Chondrocyte (in vitro differentiated cells): ENCODE measurements around the gene MACROD2. TPM values are rescaled to one million over a fixed set of nuclear protein-coding genes. Genes with fewer than 3 reads are reported as not detected.
A peak's percentile ranks its signal among the peaks of the same experiment; 100 is the strongest.

Experiments
- DNase-seq: peaks from one replicate; pipeline ENCODE4 v3.0.0; 2021; ENCODE audit warnings: mixed read lengths, low spot score
- H3K27ac Mint-ChIP-seq: one replicate; pipeline ENCODE4 v1.8.0; 2021; ENCODE audit warnings: mild to moderate bottlenecking, moderate library complexity, mixed read lengths; ENCODE audit not compliant: unreplicated experiment
- H3K27me3 Mint-ChIP-seq: 2 replicates; pipeline ENCODE4 v1.8.0; 2021; ENCODE audit warnings: low read depth, mixed read lengths
- H3K36me3 Mint-ChIP-seq: 2 replicates; pipeline ENCODE4 v1.8.0; 2021; ENCODE audit warnings: low read depth, mixed read lengths
- H3K4me1 Mint-ChIP-seq: 2 replicates; pipeline ENCODE4 v1.8.0; 2021; ENCODE audit warnings: low read depth, mild to moderate bottlenecking, mixed read lengths
- H3K4me3 Mint-ChIP-seq: one replicate; pipeline ENCODE4 v1.8.0; 2021; ENCODE audit warnings: mild to moderate bottlenecking, moderate library complexity, mixed read lengths; ENCODE audit not compliant: unreplicated experiment
- H3K9me3 Mint-ChIP-seq: 2 replicates; pipeline ENCODE4 v1.8.0; 2021; ENCODE audit warnings: low read depth, mixed read lengths
- total RNA-seq: library from RNA; stranded (reverse); gene quantifications from 3 replicates; pipeline ENCODE4 v1.2.1, GENCODE V29; 2021
- TF ChIP-seq, protein P1 (sequence below): fragments of 200-600 bp; sonication (generic); IDR thresholded peaks from 2 replicates; pipeline ENCODE4 v1.5.0; 2021; ENCODE audit warnings: antibody characterized with exemption, mild to moderate bottlenecking, moderate library complexity

MACROD2 gene
- total RNA-seq, 1 donor from 2014 or later, result 3.2 TPM

DNA sequence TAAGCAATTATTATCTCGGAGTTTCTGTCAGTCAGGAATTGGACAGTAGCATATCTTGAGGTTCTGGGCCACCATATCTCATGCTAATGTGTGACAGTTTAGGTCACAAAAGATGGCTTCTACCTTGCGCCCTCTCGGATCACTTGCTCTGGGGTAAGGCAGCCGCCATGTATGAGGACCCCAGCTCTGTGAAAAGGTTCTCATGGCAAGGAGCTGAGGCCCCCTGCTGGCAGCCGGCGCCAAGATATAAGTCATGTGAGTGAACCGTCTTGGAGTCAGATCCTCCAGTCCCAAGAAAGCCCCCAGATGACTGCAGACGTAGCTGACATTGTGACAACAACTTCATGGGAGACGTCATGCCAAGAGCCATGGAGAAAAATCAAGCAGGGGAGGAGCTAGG, 1907.2 kb downstream of the MACROD2 start:
- Mint-ChIP-seq H3K27me3 (no peaks in the 10 kb centered on the region), H3K4me1 (peaks cover 11% of the 10 kb centered on the region), H3K36me3 (no peaks in the 10 kb centered on the region), H3K9me3 (no peaks in the 10 kb centered on the region), H3K27ac (no peak overlapping the region), H3K4me3 (no peak overlapping the region)
- TF ChIP-seq, protein P1, sequence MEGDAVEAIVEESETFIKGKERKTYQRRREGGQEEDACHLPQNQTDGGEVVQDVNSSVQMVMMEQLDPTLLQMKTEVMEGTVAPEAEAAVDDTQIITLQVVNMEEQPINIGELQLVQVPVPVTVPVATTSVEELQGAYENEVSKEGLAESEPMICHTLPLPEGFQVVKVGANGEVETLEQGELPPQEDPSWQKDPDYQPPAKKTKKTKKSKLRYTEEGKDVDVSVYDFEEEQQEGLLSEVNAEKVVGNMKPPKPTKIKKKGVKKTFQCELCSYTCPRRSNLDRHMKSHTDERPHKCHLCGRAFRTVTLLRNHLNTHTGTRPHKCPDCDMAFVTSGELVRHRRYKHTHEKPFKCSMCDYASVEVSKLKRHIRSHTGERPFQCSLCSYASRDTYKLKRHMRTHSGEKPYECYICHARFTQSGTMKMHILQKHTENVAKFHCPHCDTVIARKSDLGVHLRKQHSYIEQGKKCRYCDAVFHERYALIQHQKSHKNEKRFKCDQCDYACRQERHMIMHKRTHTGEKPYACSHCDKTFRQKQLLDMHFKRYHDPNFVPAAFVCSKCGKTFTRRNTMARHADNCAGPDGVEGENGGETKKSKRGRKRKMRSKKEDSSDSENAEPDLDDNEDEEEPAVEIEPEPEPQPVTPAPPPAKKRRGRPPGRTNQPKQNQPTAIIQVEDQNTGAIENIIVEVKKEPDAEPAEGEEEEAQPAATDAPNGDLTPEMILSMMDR, result peak; percentile 61
- DNase-seq, result no peak

DNA sequence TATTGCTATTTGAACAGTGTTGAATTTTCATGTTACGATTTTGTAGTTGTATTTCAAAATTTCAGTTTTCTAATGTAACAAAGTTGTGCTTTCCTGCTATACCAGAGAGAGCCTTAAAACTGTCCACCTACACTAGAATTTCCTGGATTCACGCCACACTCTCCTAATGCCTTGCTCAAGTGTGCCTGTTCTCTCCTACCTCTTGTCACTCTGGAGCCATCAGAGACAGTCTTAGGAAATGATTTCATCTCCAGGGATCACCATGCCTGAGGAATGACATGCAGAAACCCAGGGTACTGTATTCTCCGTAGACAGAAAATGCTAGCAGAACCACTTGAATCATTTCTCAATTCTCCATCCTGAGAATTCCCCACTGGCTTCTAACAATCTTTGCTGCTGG, 1910.3 kb downstream of the MACROD2 start:
- Mint-ChIP-seq H3K9me3 (no peaks in the 10 kb centered on the region), H3K27me3 (no peaks in the 10 kb centered on the region), H3K36me3 (no peaks in the 10 kb centered on the region), H3K4me1 (peaks cover 6% of the 10 kb centered on the region), H3K4me3 (no peak overlapping the region), H3K27ac (no peak overlapping the region)
- DNase-seq, result no peak
- TF ChIP-seq, protein P1, result no peak

DNA sequence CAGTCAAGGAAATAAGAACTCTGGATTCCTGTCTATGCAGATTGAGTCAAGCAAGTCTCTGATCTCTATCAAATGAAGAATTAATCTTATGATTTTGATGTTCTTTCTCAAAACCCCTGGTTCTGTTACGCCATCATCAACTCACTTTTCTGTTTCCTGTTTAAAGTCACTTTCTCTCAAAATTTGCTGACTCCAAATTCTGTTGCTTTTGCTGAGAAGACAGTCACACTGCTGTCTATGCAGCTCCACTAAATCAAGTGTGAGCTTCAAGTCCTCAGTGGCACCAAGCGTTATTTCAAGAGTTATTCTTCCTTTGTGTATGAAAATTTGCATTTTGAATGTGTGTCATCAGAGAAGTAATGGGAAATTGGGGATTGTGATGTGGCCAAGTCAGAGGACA, 1914.7 kb downstream of the MACROD2 start:
- no peak overlapping the region for H3K4me3 Mint-ChIP-seq
- no peaks in the 10 kb centered on the region for H3K4me1 Mint-ChIP-seq

DNA sequence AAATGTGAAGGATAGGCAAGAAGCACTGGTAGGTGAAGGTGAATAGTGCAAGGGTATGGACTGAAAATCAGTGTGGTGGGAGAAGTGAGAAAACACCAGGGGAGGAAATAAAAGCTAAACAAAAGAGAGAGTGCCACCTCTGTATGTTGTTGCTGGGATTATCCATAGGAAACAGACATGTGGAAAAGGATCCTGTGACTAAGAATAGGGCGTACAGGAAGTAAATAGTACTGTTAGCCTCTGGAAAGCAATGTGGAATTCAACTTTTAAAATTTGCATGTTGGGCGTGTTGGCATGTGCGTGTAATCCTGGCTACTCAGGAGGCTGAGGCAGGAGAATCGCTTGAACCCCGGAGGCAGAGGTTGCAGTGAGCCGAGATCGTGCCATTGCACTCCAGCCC, 1916.3 kb downstream of the MACROD2 start:
- Mint-ChIP-seq H3K36me3 (no peaks in the 10 kb centered on the region), H3K4me3 (no peak overlapping the region), H3K27ac (no peak overlapping the region), H3K4me1 (no peaks in the 10 kb centered on the region), H3K27me3 (no peaks in the 10 kb centered on the region), H3K9me3 (no peaks in the 10 kb centered on the region)
- TF ChIP-seq, protein P1, result no peak
- no peak for DNase-seq

More for the DNA sequence above, 1914.7 kb downstream of the MACROD2 start:
- H3K27ac Mint-ChIP-seq, result no peak overlapping the region
- H3K27me3 Mint-ChIP-seq, result no peaks in the 10 kb centered on the region
- H3K9me3 Mint-ChIP-seq, result no peaks in the 10 kb centered on the region
- no peak for DNase-seq
- H3K36me3 Mint-ChIP-seq, result no peaks in the 10 kb centered on the region
- TF ChIP-seq, protein P1, result no peak

DNA sequence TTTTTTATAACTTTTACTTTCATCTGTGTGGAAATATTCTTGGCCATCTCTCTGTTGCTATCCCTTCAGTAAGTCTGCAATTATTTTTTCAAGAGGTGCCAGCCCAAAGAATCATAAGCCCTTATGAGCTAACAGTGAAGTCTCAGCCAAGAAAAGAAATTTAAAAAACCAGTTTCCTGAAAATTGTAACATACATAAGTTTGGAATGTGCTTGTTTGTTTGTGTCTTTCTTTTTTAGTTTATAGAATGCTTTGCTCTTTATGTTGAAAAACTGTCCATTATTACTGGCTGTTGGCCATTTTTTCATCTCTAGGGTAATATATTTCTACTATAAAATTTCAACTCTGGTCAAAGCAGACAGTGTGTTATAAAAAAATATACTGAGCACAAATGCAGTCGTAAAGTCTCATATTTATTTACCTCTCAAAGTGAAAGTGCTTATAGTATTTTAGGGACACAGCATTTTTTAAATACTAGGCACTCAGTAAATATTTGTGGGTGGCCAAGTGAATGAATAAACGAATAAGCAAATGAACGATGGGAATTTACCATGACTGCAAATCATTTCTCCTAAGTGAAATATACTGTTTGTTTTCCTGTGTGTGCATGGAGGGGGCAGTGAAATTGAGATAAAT, 1918.2 kb downstream of the MACROD2 start:
- Mint-ChIP-seq H3K4me3 (no peak overlapping the region), H3K4me1 (no peaks in the 10 kb centered on the region), H3K9me3 (no peaks in the 10 kb centered on the region), H3K27ac (no peak overlapping the region), H3K27me3 (no peaks in the 10 kb centered on the region), H3K36me3 (no peaks in the 10 kb centered on the region)
- TF ChIP-seq, protein P1, result no peak
- DNase-seq, result no peak
